ENCODE results near the gene LIPN.

The LIPN gene

GRCh38 chr10:88805924-88806323, 46.1 kb downstream of the LIPN start:
- no peak overlapping the region for H3K27ac ChIP-seq
- DNase-seq (ENCODE audit: low spot score): no peak
- TF ChIP-seq, protein P1, sequence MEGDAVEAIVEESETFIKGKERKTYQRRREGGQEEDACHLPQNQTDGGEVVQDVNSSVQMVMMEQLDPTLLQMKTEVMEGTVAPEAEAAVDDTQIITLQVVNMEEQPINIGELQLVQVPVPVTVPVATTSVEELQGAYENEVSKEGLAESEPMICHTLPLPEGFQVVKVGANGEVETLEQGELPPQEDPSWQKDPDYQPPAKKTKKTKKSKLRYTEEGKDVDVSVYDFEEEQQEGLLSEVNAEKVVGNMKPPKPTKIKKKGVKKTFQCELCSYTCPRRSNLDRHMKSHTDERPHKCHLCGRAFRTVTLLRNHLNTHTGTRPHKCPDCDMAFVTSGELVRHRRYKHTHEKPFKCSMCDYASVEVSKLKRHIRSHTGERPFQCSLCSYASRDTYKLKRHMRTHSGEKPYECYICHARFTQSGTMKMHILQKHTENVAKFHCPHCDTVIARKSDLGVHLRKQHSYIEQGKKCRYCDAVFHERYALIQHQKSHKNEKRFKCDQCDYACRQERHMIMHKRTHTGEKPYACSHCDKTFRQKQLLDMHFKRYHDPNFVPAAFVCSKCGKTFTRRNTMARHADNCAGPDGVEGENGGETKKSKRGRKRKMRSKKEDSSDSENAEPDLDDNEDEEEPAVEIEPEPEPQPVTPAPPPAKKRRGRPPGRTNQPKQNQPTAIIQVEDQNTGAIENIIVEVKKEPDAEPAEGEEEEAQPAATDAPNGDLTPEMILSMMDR (conservative IDR thresholded peaks at IDR 0.05; ENCODE audit: low read depth): no peak
- ChIA-PET CTCF (no interaction called here), POLR2A (ENCODE audit: low non-redundant PET) (no interaction called here)

GRCh38 chr10:88809621-88810020, 49.8 kb downstream of the LIPN start:
- CTCF ChIA-PET: interaction anchor here (0.7 to 1.1 kb wide), 3 partner anchors 15 to 242 kb away, joined by 3 read pairs; no protein-coding TSS in a partner anchor
- TF ChIP-seq, protein P1 (conservative IDR thresholded peaks at IDR 0.05; ENCODE audit: low read depth): no peak
- no peak overlapping the region for H3K27ac ChIP-seq
- POLR2A ChIA-PET (ENCODE audit: low non-redundant PET): no interaction called here
- no peak for DNase-seq (ENCODE audit: low spot score)

GRCh38 chr10:88810196-88810961, 50.6 kb downstream of the LIPN start:
- TF ChIP-seq, protein P1 (conservative IDR thresholded peaks at IDR 0.05; ENCODE audit: low read depth): peak; percentile 77
- no peak overlapping the region for H3K27ac ChIP-seq
- peak; percentile 63 for DNase-seq (ENCODE audit: low spot score)
- ChIA-PET POLR2A (ENCODE audit: low non-redundant PET) (interaction anchor here (0.7 kb wide), 1 partner anchor 89 kb away, joined by 7 read pairs; no protein-coding TSS in a partner anchor), CTCF (interaction anchor here (0.6 to 1.3 kb wide), 36 partner anchors 11 to 1734 kb away, joined by 3 to 11 read pairs (median 4); partner anchors contain the start of gene RNLS)

DNA sequence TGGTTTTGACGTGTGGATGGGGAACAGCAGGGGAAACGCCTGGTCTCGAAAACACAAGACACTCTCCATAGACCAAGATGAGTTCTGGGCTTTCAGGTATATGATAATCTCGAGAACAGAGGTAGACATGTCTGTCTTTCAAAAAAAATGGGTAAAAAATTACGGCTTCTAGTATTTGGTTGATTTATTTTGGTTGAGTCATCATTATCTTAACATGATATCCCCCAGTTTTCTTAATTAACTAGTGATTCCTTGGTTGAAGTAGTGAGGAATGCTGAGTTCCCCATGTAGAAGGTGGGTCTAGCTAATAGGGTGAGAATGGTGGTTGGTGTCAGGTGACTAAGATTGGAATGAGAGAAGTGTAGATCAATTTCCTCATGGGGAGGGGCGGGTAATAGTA, 53.4 kb downstream of the LIPN start:
- no peak for DNase-seq (ENCODE audit: low spot score)
- POLR2A ChIA-PET (ENCODE audit: low non-redundant PET): no interaction called here
- CTCF ChIA-PET: no interaction called here
- H3K27ac ChIP-seq: no peak overlapping the region
- TF ChIP-seq, protein P1 (conservative IDR thresholded peaks at IDR 0.05; ENCODE audit: low read depth): no peak

- ChIA-PET CTCF (interaction anchor here (0.6 kb wide), 1 partner anchor 47 kb away, joined by 3 read pairs; no protein-coding TSS in a partner anchor), POLR2A (ENCODE audit: low non-redundant PET) (no interaction called here)
- DNase-seq (ENCODE audit: low spot score): no peak
- TF ChIP-seq, protein P1 (conservative IDR thresholded peaks at IDR 0.05; ENCODE audit: low read depth): no peak
- no peak overlapping the region for H3K27ac ChIP-seq
Measured at GRCh38 chr10:88819290-88819689, 59.5 kb downstream of the LIPN start.

DNA sequence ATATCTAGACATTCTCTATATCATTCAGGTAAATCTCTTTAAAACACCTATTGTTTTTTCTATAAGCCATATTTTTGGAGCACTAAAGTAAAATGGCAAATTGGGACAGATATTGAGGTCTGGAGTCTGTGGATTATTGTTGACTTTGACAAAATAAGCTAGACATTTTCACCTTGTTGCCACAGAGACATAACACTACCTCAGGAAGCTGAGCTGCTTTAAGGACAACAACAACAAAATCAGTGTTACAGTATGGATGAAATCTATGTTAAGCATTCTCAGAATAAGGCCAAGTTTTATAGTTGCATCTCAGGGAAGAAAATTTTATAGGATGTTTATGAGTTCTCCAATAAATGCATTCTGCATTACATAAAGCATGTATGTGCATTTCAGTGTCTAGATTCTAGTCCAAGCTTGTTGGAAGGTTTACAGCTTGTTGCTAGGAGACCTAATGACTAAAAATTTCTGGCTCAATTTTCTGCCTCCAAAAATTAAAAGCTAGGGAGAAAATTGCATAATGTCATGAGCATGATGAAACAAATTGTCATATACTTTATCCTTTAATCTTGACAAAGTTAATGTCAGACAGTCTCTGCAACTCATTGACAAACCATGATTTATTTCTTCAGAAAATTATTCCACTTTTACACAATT, 61.1 kb downstream of the LIPN start:
- DNase-seq (ENCODE audit: low spot score): peak; percentile 74
- POLR2A ChIA-PET (ENCODE audit: low non-redundant PET): no interaction called here
- no peak overlapping the region for H3K27ac ChIP-seq
- TF ChIP-seq, protein P1 (conservative IDR thresholded peaks at IDR 0.05; ENCODE audit: low read depth): no peak
- CTCF ChIA-PET: interaction anchor here (0.5 to 1.3 kb wide), 5 partner anchors 14 to 1072 kb away, joined by 3 to 4 read pairs (median 3); no protein-coding TSS in a partner anchor

Measured in RWPE1 (cell line).